Neural crest cell (in vitro differentiated cells): ENCODE measurements around the gene EDC3. TPM values are rescaled to one million over a fixed set of nuclear protein-coding genes. Genes with fewer than 3 reads are reported as not detected.
A peak's percentile ranks its signal among the peaks of the same experiment; 100 is the strongest.

ENCODE experiments used
- DNase-seq: peaks from one replicate; pipeline ENCODE4 v3.0.0; 2021; ENCODE audit warnings: low read depth, mixed read lengths, low spot score
- H3K27ac Mint-ChIP-seq: one replicate; pipeline ENCODE4 v1.8.0; 2021; ENCODE audit warnings: mild to moderate bottlenecking, mixed read lengths; ENCODE audit not compliant: unreplicated experiment
- H3K27me3 Mint-ChIP-seq: 2 replicates; pipeline ENCODE4 v1.8.0; 2021; ENCODE audit warnings: low read depth, mild to moderate bottlenecking, mixed read lengths
- H3K36me3 Mint-ChIP-seq: 2 replicates; pipeline ENCODE4 v1.8.0; 2021; ENCODE audit warnings: low read depth, mild to moderate bottlenecking, mixed read lengths
- H3K4me1 Mint-ChIP-seq: 2 replicates; pipeline ENCODE4 v1.8.0; 2021; ENCODE audit warnings: mixed read lengths
- H3K4me3 Mint-ChIP-seq: one replicate; pipeline ENCODE4 v1.8.0; 2021; ENCODE audit warnings: mild to moderate bottlenecking, mixed read lengths
- H3K9me3 Mint-ChIP-seq: 2 replicates; pipeline ENCODE4 v1.8.0; 2021; ENCODE audit warnings: mixed read lengths
- CTCF ChIP-seq: fragments of 200-600 bp; sonication (generic); conservative IDR thresholded peaks from 2 replicates; pipeline ENCODE4 v1.5.0; 2021; ENCODE audit warnings: antibody characterized with exemption, mild to moderate bottlenecking
- total RNA-seq: library from RNA; stranded (reverse); gene quantifications from 2 replicates; pipeline ENCODE4 v1.2.1, GENCODE V29; 2021

The EDC3 gene
- total RNA-seq, 1 donor from 2014 or later = 69.8 TPM

- Mint-ChIP-seq H3K27me3 (no peaks in the 10 kb centered on the region), H3K27ac (peak overlapping the region; percentile 72), H3K4me3 (no peak overlapping the region), H3K4me1 (peaks cover 20% of the 10 kb centered on the region), H3K36me3 (no peaks in the 10 kb centered on the region), H3K9me3 (no peaks in the 10 kb centered on the region)
- TF ChIP-seq CTCF = no peak
- DNase-seq = no peak
Measured at GRCh38 chr15:74656935-74657535, 38.8 kb downstream of the EDC3 start.

- no peak for TF ChIP-seq CTCF
- Mint-ChIP-seq H3K27ac (no peak overlapping the region), H3K4me1 (peaks cover 25% of the 10 kb centered on the region), H3K27me3 (no peaks in the 10 kb centered on the region), H3K9me3 (no peaks in the 10 kb centered on the region), H3K4me3 (no peak overlapping the region), H3K36me3 (no peaks in the 10 kb centered on the region)
- no peak for DNase-seq
Measured at GRCh38 chr15:74655424-74655823, 40.4 kb downstream of the EDC3 start.

- Mint-ChIP-seq H3K4me3 (no peak overlapping the region), H3K27me3 (no peaks in the 10 kb centered on the region), H3K27ac (peak overlapping the region; percentile 69), H3K36me3 (peaks cover 8% of the 10 kb centered on the region), H3K4me1 (peaks cover 25% of the 10 kb centered on the region), H3K9me3 (no peaks in the 10 kb centered on the region)
- no peak for TF ChIP-seq CTCF
- no peak for DNase-seq
Measured at GRCh38 chr15:74653426-74654102, 42.3 kb downstream of the EDC3 start.

- H3K36me3 Mint-ChIP-seq = peaks cover 8% of the 10 kb centered on the region
- H3K4me1 Mint-ChIP-seq = peaks cover 10% of the 10 kb centered on the region
- no peaks in the 10 kb centered on the region for H3K9me3 Mint-ChIP-seq
- TF ChIP-seq CTCF = no peak
- H3K27ac Mint-ChIP-seq = no peak overlapping the region
- no peak for DNase-seq
- H3K4me3 Mint-ChIP-seq = no peak overlapping the region
- no peaks in the 10 kb centered on the region for H3K27me3 Mint-ChIP-seq
Measured at GRCh38 chr15:74651242-74651741, 44.5 kb downstream of the EDC3 start.

GRCh38 chr15:74648051-74648842 is 47.6 kb downstream of the EDC3 start:
- H3K36me3 Mint-ChIP-seq = peaks cover 8% of the 10 kb centered on the region
- no peak for TF ChIP-seq CTCF
- DNase-seq = no peak
- H3K4me1 Mint-ChIP-seq = peaks cover 18% of the 10 kb centered on the region
- H3K27me3 Mint-ChIP-seq = no peaks in the 10 kb centered on the region
- H3K4me3 Mint-ChIP-seq = no peak overlapping the region
- H3K9me3 Mint-ChIP-seq = no peaks in the 10 kb centered on the region
- no peak overlapping the region for H3K27ac Mint-ChIP-seq
